Subcutaneous adipose tissue (tissue), 4 donors: ENCODE measurements around the gene RAD9A. TPM values are rescaled to one million over a fixed set of nuclear protein-coding genes. Genes with fewer than 3 reads are reported as not detected.

Source experiments
- total RNA-seq, 4 donors: library from RNA; depleted of rRNA; stranded (reverse); fragments of >200 nt; gene quantifications; one replicate each; pipeline ENCODE4 v1.1.0, GENCODE V29; 2016
- TF ChIP-seq, protein P1 (sequence below): fragments of 450-650 bp; IDR thresholded peaks from one replicate; pipeline ENCODE4 v1.5.1; 2016; ENCODE audit warnings: low read depth, mild to moderate bottlenecking, control low read depth, antibody characterized with exemption, moderate library complexity

Gene RAD9A
- total RNA-seq, 4 donors from 2014 or later: 5.2 to 11.7 (median 7.8) TPM

GRCh38 chr11:67372993-67373647, 18.7 kb upstream of the RAD9A start, which contains the start of gene CLCF1:
Gene CLCF1, minus strand, starts transcription at chr11:67373598. Its CDS starts 59 bp downstream, at chr11:67373539.
- TF ChIP-seq, protein P1, sequence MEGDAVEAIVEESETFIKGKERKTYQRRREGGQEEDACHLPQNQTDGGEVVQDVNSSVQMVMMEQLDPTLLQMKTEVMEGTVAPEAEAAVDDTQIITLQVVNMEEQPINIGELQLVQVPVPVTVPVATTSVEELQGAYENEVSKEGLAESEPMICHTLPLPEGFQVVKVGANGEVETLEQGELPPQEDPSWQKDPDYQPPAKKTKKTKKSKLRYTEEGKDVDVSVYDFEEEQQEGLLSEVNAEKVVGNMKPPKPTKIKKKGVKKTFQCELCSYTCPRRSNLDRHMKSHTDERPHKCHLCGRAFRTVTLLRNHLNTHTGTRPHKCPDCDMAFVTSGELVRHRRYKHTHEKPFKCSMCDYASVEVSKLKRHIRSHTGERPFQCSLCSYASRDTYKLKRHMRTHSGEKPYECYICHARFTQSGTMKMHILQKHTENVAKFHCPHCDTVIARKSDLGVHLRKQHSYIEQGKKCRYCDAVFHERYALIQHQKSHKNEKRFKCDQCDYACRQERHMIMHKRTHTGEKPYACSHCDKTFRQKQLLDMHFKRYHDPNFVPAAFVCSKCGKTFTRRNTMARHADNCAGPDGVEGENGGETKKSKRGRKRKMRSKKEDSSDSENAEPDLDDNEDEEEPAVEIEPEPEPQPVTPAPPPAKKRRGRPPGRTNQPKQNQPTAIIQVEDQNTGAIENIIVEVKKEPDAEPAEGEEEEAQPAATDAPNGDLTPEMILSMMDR: no peak

GRCh38 chr11:67373648-67374570, 17.9 kb upstream of the RAD9A start:
- TF ChIP-seq, protein P1: no peak

GRCh38 chr11:67374571-67375281, 17.1 kb upstream of the RAD9A start:
- TF ChIP-seq, protein P1: no peak

GRCh38 chr11:67375320-67376055, 16.3 kb upstream of the RAD9A start:
- TF ChIP-seq, protein P1: no peak

DNA sequence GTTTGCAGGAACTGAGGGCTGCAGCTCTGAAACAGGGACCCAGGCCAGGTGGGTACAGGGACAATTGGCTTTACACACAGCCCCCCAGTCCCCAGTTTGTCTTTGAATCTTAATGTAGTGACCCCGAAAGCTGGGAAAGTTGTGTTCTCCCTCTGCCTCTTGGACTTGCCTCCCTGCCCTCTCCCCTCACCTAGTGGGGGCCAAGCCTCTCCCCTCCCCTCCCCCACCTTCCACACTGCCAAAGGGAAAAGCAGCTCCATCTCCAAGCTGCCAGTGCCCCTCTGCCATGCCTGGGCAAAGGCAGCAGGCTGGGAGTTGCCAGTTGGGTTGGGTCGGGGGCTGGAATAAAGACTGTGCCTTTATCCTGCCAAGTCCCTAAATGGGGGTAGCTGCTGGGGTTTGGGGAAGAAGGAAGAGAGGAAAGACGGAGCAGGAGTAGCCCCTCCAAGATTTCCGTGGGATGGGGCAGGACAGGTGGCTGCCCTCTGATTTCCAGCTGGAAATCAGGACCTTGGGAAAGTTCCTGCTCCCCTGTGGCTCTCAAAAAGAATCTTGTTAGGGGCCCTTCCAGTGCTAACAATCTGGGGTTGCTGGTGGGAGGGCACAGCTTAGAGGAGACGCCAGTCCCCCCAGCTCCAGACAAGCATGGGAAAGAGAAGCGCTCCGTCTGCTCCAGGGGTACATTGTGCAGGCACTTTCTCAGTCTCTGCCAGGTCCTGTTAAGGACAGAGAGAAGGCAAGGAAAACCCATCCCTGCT, 15.5 kb upstream of the RAD9A start:
- TF ChIP-seq, protein P1: no peak

GRCh38 chr11:67376873-67377808, 14.6 kb upstream of the RAD9A start:
- TF ChIP-seq, protein P1: no peak
